Measurements from ENCODE around the gene ASB2.

Gene ASB2

GRCh38 chr14:93986955-93987354 lies 10.6 kb upstream of the ASB2 start:
- TF ChIP-seq CTCF (IDR thresholded peaks at IDR 0.05; ENCODE audit: insufficient read depth, low read length, missing control alignments) = no peak
- POLR2A ChIA-PET = no interaction called here
- CTCF ChIA-PET = interaction anchor here (1.0 to 6.6 kb wide), 4 partner anchors 11 to 46 kb away, joined by 3 to 55 read pairs (median 6); no protein-coding TSS in a partner anchor
- no peak for DNase-seq (ENCODE audit: low read depth, low spot score)
- no peak overlapping the region for H3K4me3 ChIP-seq (ENCODE audit: low read depth, low read length)

DNA sequence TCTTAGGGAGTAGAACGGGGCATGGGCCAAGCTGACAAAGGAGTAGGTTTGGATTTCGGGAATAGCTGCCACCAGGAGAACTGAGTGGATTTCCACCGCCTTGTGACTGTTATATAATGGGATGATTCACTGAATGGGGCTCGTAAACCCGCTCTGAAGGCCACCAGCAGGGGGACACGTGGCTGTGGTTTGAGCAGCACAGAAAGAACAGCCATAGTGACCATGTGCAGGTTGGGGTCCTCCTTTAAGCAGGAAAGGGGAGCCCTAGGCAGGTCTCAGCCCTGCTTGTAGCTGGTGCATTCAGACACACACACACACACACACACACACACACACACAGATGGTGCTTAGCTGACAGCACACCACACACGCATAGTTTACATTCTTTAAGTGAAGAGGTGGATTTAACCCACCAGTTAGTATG lies 8.6 kb upstream of the ASB2 start:
- no peak overlapping the region for H3K4me3 ChIP-seq (ENCODE audit: low read depth, low read length)
- ChIA-PET POLR2A (interaction anchor here (0.6 to 2.1 kb wide), 3 partner anchors 10 to 26 kb away, joined by 3 to 15 read pairs (median 4); no protein-coding TSS in a partner anchor), CTCF (interaction anchor here (0.9 to 6.6 kb wide), 10 partner anchors 9 to 45 kb away, joined by 3 to 55 read pairs (median 7); partner anchors contain the start of gene CCDC197)
- peak; percentile 41 for TF ChIP-seq CTCF (IDR thresholded peaks at IDR 0.05; ENCODE audit: insufficient read depth, low read length, missing control alignments)
- peak; percentile 92 for DNase-seq (ENCODE audit: low read depth, low spot score)

GRCh38 chr14:93984070-93984469 lies 7.7 kb upstream of the ASB2 start:
- TF ChIP-seq CTCF (IDR thresholded peaks at IDR 0.05; ENCODE audit: insufficient read depth, low read length, missing control alignments) = no peak
- H3K4me3 ChIP-seq (ENCODE audit: low read depth, low read length) = no peak overlapping the region
- CTCF ChIA-PET = interaction anchor here (0.9 to 6.6 kb wide), 9 partner anchors 8 to 44 kb away, joined by 3 to 55 read pairs (median 5); partner anchors contain the start of gene CCDC197
- peak; percentile 33 for DNase-seq (ENCODE audit: low read depth, low spot score)
- POLR2A ChIA-PET = interaction anchor here (2.1 kb wide), 1 partner anchor 19 kb away, joined by 15 read pairs; no protein-coding TSS in a partner anchor

DNA sequence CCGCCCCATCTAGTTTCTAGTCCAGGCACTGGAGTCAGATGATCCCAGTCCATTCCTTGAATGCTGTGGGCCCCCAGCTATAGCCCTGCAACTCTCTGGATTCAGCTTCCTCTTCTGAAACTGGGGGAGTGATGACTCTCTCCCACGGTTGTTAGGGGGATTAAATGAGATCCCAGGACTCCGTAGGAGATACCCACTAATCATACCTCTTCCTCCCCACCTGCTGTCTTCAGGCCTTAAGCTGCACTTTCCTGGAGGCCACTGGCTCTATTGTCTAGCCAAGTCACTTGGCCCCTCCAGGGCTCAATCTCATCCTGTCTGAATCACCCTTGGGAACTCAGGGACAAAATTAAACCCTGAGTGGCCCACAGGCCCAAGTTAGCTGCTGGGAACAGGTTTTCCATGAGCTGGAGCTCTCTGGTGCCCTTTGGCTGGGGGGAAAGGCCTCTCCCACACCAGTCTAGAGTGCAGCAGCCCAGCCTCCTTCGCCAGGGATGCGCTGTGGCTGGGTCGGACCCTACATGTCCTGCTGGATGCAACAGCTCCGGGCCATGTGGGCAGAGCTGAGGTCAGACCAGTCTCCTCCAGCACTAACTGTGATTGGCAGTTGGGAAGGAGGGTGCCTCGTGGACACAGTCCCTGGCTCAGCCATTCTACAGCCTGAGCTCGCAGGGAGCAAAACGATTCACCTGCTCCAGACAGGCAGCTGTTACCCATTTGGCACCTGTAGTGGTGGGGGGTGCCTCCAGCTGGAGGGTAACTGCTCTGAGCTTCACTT lies 6.0 kb upstream of the ASB2 start:
- POLR2A ChIA-PET = interaction anchor here (1.2 kb wide), 1 partner anchor 13 kb away, joined by 3 read pairs; no protein-coding TSS in a partner anchor
- no peak overlapping the region for H3K4me3 ChIP-seq (ENCODE audit: low read depth, low read length)
- no peak for TF ChIP-seq CTCF (IDR thresholded peaks at IDR 0.05; ENCODE audit: insufficient read depth, low read length, missing control alignments)
- CTCF ChIA-PET = interaction anchor here (0.5 to 6.6 kb wide), 11 partner anchors 10 to 114 kb away, joined by 3 to 55 read pairs (median 4); no protein-coding TSS in a partner anchor
- no peak for DNase-seq (ENCODE audit: low read depth, low spot score)

- no peak for TF ChIP-seq CTCF (IDR thresholded peaks at IDR 0.05; ENCODE audit: insufficient read depth, low read length, missing control alignments)
- ChIA-PET POLR2A (interaction anchor here (1.2 kb wide), 1 partner anchor 13 kb away, joined by 3 read pairs; no protein-coding TSS in a partner anchor), CTCF (interaction anchor here (0.9 to 6.6 kb wide), 7 partner anchors 9 to 45 kb away, joined by 3 to 55 read pairs (median 3); no protein-coding TSS in a partner anchor)
- H3K4me3 ChIP-seq (ENCODE audit: low read depth, low read length) = no peak overlapping the region
- DNase-seq (ENCODE audit: low read depth, low spot score) = no peak
Measured at GRCh38 chr14:93981316-93982229, 5.2 kb upstream of the ASB2 start.

All from AG04449 (cell line).